Measurements from ENCODE around the gene KLF4. TPM values are rescaled to one million over a fixed set of nuclear protein-coding genes. Genes with fewer than 3 reads are reported as not detected.
"Not testable (repeated sequence)": the region's sequence is repeated elsewhere in the genome, so short reads cannot be mapped to it uniquely, and the experiment has no call there.

The KLF4 gene
- total and polyA plus RNA-seq, 3 donors from 2014 or later, result 61.1 to 84.8 (median 64.9) TPM

GRCh38 chr9:107513464-107514100 lies 24.0 kb upstream of the KLF4 start:
- H3K4me3 ChIP-seq, result no peak overlapping the region
- 77 to 82% methylated on average over 2 of the region's 2 CpGs for WGBS, 2 donors

GRCh38 chr9:107504585-107505455 lies 15.3 kb upstream of the KLF4 start:
- H3K9me3 ChIP-seq, result no peaks in the 10 kb centered on the region
- H3K4me1 ChIP-seq, result no peaks in the 10 kb centered on the region
- no peaks in the 10 kb centered on the region for H3K36me3 ChIP-seq (ENCODE audit: low read depth, missing control alignments)
- 73 to 78% methylated on average over 7 of the region's 7 CpGs for WGBS, 2 donors
- TF ChIP-seq POLR2A (IDR thresholded peaks at IDR 0.05), result no peak
- TF ChIP-seq CTCF (IDR thresholded peaks at IDR 0.05), result no peak
- intact Hi-C loops (cut with DNase I; ENCODE audit: low total_unique reads), result no loop called here
- peak overlapping the region in 1 of 2 donors; percentile 14 for H3K27ac ChIP-seq
- H3K4me3 ChIP-seq, result no peak overlapping the region
- no peaks in the 10 kb centered on the region for H3K27me3 ChIP-seq
- no peak for DNase-seq

More at GRCh38 chr9:107513464-107514100, 24.0 kb upstream of the KLF4 start:
- no peaks in the 10 kb centered on the region for H3K9me3 ChIP-seq
- TF ChIP-seq POLR2A (IDR thresholded peaks at IDR 0.05), result no peak
- TF ChIP-seq CTCF (IDR thresholded peaks at IDR 0.05), result no peak
- intact Hi-C loops (cut with DNase I; ENCODE audit: low total_unique reads), result no loop called here
- H3K36me3 ChIP-seq (ENCODE audit: low read depth, missing control alignments), result no peaks in the 10 kb centered on the region
- H3K27ac ChIP-seq, result no peak overlapping the region
- no peak for DNase-seq
- no peaks in the 10 kb centered on the region for H3K27me3 ChIP-seq
- no peaks in the 10 kb centered on the region for H3K4me1 ChIP-seq

- H3K27ac ChIP-seq, result no peak overlapping the region
- 95 to 100% methylated on average over 3 of the region's 3 CpGs for WGBS, 2 donors
- no peak for DNase-seq
- H3K36me3 ChIP-seq (ENCODE audit: low read depth, missing control alignments), result no peaks in the 10 kb centered on the region
- H3K27me3 ChIP-seq, result no peaks in the 10 kb centered on the region
- no peaks in the 10 kb centered on the region for H3K4me1 ChIP-seq
- TF ChIP-seq POLR2A (IDR thresholded peaks at IDR 0.05), result no peak
- TF ChIP-seq CTCF (IDR thresholded peaks at IDR 0.05), result no peak
- H3K9me3 ChIP-seq, result no peaks in the 10 kb centered on the region
- no peak overlapping the region for H3K4me3 ChIP-seq
- intact Hi-C loops (cut with DNase I; ENCODE audit: low total_unique reads), result no loop called here
These were observed 12.9 kb upstream of the KLF4 start for GRCh38 chr9:107502464-107502863.

- H3K9me3 ChIP-seq; H3K27ac ChIP-seq; H3K4me1 ChIP-seq; intact Hi-C loops (cut with DNase I; ENCODE audit: low total_unique reads); H3K27me3 ChIP-seq; H3K4me3 ChIP-seq; DNase-seq; H3K36me3 ChIP-seq (ENCODE audit: low read depth, missing control alignments): not testable (repeated sequence)
- 90 to 93% methylated on average over 17 of the region's 17 CpGs for WGBS, 2 donors
These were observed 11.0 kb upstream of the KLF4 start for GRCh38 chr9:107500421-107501200.

- intact Hi-C loops (cut with DNase I; ENCODE audit: low total_unique reads), result loop anchor here (10.0 kb wide), 2 partner anchors 68 to 138 kb away; no protein-coding TSS in a partner anchor
- 45% methylated on average over 2 of the region's 2 CpGs for WGBS, 2 donors
- H3K27me3 ChIP-seq, result no peaks in the 10 kb centered on the region
- no peak overlapping the region for H3K4me3 ChIP-seq
- H3K27ac ChIP-seq, result peak overlapping the region in 1 of 2 donors; percentile 2
- H3K4me1 ChIP-seq, result no peaks in the 10 kb centered on the region
- no peak for DNase-seq
- no peaks in the 10 kb centered on the region for H3K36me3 ChIP-seq (ENCODE audit: low read depth, missing control alignments)
- no peaks in the 10 kb centered on the region for H3K9me3 ChIP-seq
- TF ChIP-seq CTCF (IDR thresholded peaks at IDR 0.05), result no peak
- no peak for TF ChIP-seq POLR2A (IDR thresholded peaks at IDR 0.05)
These were observed 7.4 kb upstream of the KLF4 start for GRCh38 chr9:107496976-107497375.

Data from testis (tissue), 3 donors.